ENCODE measurements around the gene C1orf74.

Gene C1orf74

GRCh38 chr1:209741889-209742288 is 42.5 kb downstream of the C1orf74 start:
- no peak for DNase-seq

GRCh38 chr1:209741193-209741592 is 43.2 kb downstream of the C1orf74 start:
- no peak for DNase-seq

GRCh38 chr1:209738270-209738669 is 46.1 kb downstream of the C1orf74 start:
- DNase-seq = no peak

GRCh38 chr1:209737118-209737505 is 47.2 kb downstream of the C1orf74 start:
- DNase-seq = no peak

- DNase-seq = peak; percentile 52 to 75
These were observed 47.8 kb downstream of the C1orf74 start for GRCh38 chr1:209736490-209737117.

GRCh38 chr1:209733409-209734192 is 50.8 kb downstream of the C1orf74 start:
- peak; percentile 92 to 99 for DNase-seq

- DNase-seq = no peak
These were observed 51.6 kb downstream of the C1orf74 start for GRCh38 chr1:209732725-209733124.

GRCh38 chr1:209729436-209729835 is 54.9 kb downstream of the C1orf74 start:
- DNase-seq = peak in 1 of 2 donors; percentile 45
